Hepatocyte (in vitro differentiated cells): ENCODE data around the gene HOXC6.

Source experiments
- EZH2 ChIP-seq: fragments of 200-600 bp; sonication (generic); IDR thresholded peaks from 2 replicates; pipeline ENCODE4 v1.6.1; 2016; ENCODE audit warnings: antibody characterized with exemption, mild to moderate bottlenecking, borderline replicate concordance
- TF ChIP-seq, protein P1 (sequence below): fragments of 200-600 bp; sonication (generic); IDR thresholded peaks from 2 replicates; pipeline ENCODE4 v1.5.1; 2016; ENCODE audit warnings: antibody characterized with exemption, mild to moderate bottlenecking; ENCODE audit not compliant: poor library complexity

DNA sequence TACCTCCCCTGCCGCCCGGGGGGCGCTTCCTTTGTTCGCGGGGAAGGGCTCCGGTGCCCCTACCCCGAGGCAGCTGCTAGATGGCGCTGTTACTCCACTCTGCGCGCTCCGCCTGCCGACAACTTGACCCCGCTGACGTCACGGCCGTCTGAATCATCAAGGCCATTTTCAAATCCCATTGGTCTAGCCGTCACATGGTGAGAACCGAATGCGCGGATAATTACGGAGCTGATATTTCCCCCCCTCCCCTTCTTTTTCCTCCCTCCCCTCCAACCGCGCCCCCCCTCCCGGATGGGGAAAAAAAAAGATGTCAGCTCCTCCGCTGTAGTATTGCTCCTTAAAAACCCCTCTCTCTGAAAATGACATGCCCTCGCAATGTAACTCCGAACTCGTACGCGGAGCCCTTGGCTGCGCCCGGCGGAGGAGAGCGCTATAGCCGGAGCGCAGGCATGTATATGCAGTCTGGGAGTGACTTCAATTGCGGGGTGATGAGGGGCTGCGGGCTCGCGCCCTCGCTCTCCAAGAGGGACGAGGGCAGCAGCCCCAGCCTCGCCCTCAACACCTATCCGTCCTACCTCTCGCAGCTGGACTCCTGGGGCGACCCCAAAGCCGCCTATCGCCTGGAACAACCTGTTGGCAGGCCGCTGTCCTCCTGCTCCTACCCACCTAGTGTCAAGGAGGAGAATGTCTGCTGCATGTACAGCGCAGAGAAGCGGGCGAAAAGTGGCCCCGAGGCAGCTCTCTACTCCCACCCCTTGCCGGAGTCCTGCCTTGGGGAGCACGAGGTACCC is 43.1 kb upstream of the HOXC6 start, which contains the start of gene HOXC10:
- TF ChIP-seq, protein P1, sequence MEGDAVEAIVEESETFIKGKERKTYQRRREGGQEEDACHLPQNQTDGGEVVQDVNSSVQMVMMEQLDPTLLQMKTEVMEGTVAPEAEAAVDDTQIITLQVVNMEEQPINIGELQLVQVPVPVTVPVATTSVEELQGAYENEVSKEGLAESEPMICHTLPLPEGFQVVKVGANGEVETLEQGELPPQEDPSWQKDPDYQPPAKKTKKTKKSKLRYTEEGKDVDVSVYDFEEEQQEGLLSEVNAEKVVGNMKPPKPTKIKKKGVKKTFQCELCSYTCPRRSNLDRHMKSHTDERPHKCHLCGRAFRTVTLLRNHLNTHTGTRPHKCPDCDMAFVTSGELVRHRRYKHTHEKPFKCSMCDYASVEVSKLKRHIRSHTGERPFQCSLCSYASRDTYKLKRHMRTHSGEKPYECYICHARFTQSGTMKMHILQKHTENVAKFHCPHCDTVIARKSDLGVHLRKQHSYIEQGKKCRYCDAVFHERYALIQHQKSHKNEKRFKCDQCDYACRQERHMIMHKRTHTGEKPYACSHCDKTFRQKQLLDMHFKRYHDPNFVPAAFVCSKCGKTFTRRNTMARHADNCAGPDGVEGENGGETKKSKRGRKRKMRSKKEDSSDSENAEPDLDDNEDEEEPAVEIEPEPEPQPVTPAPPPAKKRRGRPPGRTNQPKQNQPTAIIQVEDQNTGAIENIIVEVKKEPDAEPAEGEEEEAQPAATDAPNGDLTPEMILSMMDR, result peak; percentile 70
- TF ChIP-seq EZH2, result no peak
